ENCODE data around the gene KTI12.
"Not testable (repeated sequence)": the region's sequence is repeated elsewhere in the genome, so short reads cannot be mapped to it uniquely, and the experiment has no call there.

- TF ChIP-seq, protein P1, sequence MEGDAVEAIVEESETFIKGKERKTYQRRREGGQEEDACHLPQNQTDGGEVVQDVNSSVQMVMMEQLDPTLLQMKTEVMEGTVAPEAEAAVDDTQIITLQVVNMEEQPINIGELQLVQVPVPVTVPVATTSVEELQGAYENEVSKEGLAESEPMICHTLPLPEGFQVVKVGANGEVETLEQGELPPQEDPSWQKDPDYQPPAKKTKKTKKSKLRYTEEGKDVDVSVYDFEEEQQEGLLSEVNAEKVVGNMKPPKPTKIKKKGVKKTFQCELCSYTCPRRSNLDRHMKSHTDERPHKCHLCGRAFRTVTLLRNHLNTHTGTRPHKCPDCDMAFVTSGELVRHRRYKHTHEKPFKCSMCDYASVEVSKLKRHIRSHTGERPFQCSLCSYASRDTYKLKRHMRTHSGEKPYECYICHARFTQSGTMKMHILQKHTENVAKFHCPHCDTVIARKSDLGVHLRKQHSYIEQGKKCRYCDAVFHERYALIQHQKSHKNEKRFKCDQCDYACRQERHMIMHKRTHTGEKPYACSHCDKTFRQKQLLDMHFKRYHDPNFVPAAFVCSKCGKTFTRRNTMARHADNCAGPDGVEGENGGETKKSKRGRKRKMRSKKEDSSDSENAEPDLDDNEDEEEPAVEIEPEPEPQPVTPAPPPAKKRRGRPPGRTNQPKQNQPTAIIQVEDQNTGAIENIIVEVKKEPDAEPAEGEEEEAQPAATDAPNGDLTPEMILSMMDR (IDR thresholded peaks at IDR 0.05): not testable (repeated sequence)
- not testable (repeated sequence) for TF ChIP-seq ZFX (IDR thresholded peaks at IDR 0.05; ENCODE audit: borderline replicate concordance)
Measured at GRCh38 chr1:52028839-52029238, 4.8 kb downstream of the KTI12 start.
